Uterus (tissue), 2 donors: ENCODE data around the gene ZNF775.

Experiments used
- CTCF ChIP-seq, 4 experiments: fragments of 200-600 bp in 2 of 4; fragments of 450-650 bp in 2 of 4; sonication (generic) in 2 of 4; IDR thresholded peaks; one replicate each; pipeline ENCODE4 v1.5.1; 2016 to 2019; ENCODE audit warnings: antibody characterized with exemption in 4 of 4, mild to moderate bottlenecking in 2 of 4, moderate library complexity in 1 of 4
- POLR2A ChIP-seq, 2 donors: fragments of 450-650 bp; IDR thresholded peaks; one replicate each; pipeline ENCODE4 v1.6.1; 2016; ENCODE audit warnings: antibody characterized with exemption in 2 of 2, mild to moderate bottlenecking in 1 of 2, moderate library complexity in 1 of 2

- TF ChIP-seq CTCF (IDR thresholded peaks at IDR 0.05) (no peak), POLR2A (IDR thresholded peaks at IDR 0.05) (no peak)
Observed at GRCh38 chr7:150374472-150374871, 4.7 kb upstream of the ZNF775 start.
